ENCODE data around the gene BEST1.

GRCh38 chr11:61912530-61912898, 37.6 kb upstream of the BEST1 start:
- TF ChIP-seq, protein P1, sequence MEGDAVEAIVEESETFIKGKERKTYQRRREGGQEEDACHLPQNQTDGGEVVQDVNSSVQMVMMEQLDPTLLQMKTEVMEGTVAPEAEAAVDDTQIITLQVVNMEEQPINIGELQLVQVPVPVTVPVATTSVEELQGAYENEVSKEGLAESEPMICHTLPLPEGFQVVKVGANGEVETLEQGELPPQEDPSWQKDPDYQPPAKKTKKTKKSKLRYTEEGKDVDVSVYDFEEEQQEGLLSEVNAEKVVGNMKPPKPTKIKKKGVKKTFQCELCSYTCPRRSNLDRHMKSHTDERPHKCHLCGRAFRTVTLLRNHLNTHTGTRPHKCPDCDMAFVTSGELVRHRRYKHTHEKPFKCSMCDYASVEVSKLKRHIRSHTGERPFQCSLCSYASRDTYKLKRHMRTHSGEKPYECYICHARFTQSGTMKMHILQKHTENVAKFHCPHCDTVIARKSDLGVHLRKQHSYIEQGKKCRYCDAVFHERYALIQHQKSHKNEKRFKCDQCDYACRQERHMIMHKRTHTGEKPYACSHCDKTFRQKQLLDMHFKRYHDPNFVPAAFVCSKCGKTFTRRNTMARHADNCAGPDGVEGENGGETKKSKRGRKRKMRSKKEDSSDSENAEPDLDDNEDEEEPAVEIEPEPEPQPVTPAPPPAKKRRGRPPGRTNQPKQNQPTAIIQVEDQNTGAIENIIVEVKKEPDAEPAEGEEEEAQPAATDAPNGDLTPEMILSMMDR (conservative IDR thresholded peaks at IDR 0.05): no peak
- TF ChIP-seq EZH2 (IDR thresholded peaks at IDR 0.05; ENCODE audit: low read depth): no peak

Measured in PC-9 (cell line).